BJ (cell line): ENCODE measurements around the gene EXOC7. TPM values are rescaled to one million over a fixed set of nuclear protein-coding genes. Genes with fewer than 3 reads are reported as not detected.

Source experiments
- CTCF ChIA-PET: fragments of 350-600 bp; formaldehyde crosslinking; extraction: SDS; loops from one replicate; lab custom pipeline; 2021; ENCODE audit warnings: antibody characterized with exemption, inconsistent platforms; lab: Yijun Ruan, JAX
- POLR2A ChIA-PET: fragments of 300-600 bp; sonication (Branson Sonifier 250); formaldehyde crosslinking; extraction: SDS; loops from one replicate; lab custom pipeline; 2021; ENCODE audit warnings: antibody characterized with exemption; lab: Charles Lee
- DNase-seq: peaks from one replicate; pipeline ENCODE4 v3.0.0-alpha.2; 2011; ENCODE audit warnings: low read depth
- H3K27me3 ChIP-seq: 2 replicates; pipeline ENCODE4 v1.6.0; 2011; ENCODE audit warnings: low read length; ENCODE audit not compliant: control insufficient read depth, insufficient read depth
- H3K36me3 ChIP-seq: 2 replicates; pipeline ENCODE4 v1.5.1; 2011; ENCODE audit warnings: low read length; ENCODE audit not compliant: control insufficient read depth, insufficient read depth
- H3K4me3 ChIP-seq: 2 replicates; pipeline ENCODE4 v1.5.1; 2011; ENCODE audit warnings: low read depth, mild to moderate bottlenecking, control low read depth, low read length
- CTCF ChIP-seq: IDR thresholded peaks from 2 replicates; pipeline ENCODE4 v1.5.1; 2011; ENCODE audit warnings: low read depth, mild to moderate bottlenecking, control low read depth, inconsistent platforms, low read length, moderate library complexity; ENCODE audit not compliant: insufficient read depth
- polyA plus RNA-seq: library from polyadenylated mRNA; depleted of rRNA; stranded (reverse); fragments of >200 nt; gene quantifications from 2 replicates; pipeline ENCODE4 v1.2.3, GENCODE V29; 2011

EXOC7 gene
- polyA plus RNA-seq, 1 experiment = 122 TPM

GRCh38 chr17:76095943-76096342 is 7.6 kb downstream of the EXOC7 start:
- TF ChIP-seq CTCF = no peak
- peaks cover 36% of the 10 kb centered on the region for H3K36me3 ChIP-seq
- CTCF ChIA-PET = interaction anchor here (1.0 to 1.4 kb wide), 2 partner anchors 10 to 82 kb away, joined by 4 read pairs; no protein-coding TSS in a partner anchor
- H3K27me3 ChIP-seq = no peaks in the 10 kb centered on the region
- no peak for DNase-seq
- POLR2A ChIA-PET = interaction anchor here (0.6 kb wide), 1 partner anchor 318 kb away, joined by 4 read pairs; no protein-coding TSS in a partner anchor
- no peak overlapping the region for H3K4me3 ChIP-seq

GRCh38 chr17:76094046-76094445 is 9.5 kb downstream of the EXOC7 start:
- ChIA-PET CTCF (interaction anchor here (1.1 kb wide), 1 partner anchor 9 kb away, joined by 4 read pairs; the partner anchor contains the start of gene EXOC7), POLR2A (no interaction called here)
- no peak for TF ChIP-seq CTCF
- H3K4me3 ChIP-seq = no peak overlapping the region
- peaks cover 42% of the 10 kb centered on the region for H3K36me3 ChIP-seq
- no peaks in the 10 kb centered on the region for H3K27me3 ChIP-seq
- DNase-seq = no peak

- Histone ChIP-seq H3K27me3 (no peaks in the 10 kb centered on the region), H3K4me3 (no peak overlapping the region), H3K36me3 (peaks cover 53% of the 10 kb centered on the region)
- no peak for TF ChIP-seq CTCF
- ChIA-PET POLR2A (no interaction called here), CTCF (interaction anchor here (0.8 to 1.3 kb wide), 3 partner anchors 11 to 292 kb away, joined by 3 to 4 read pairs (median 4); partner anchors contain the start of genes EXOC7 and SPHK1)
- DNase-seq = no peak
These were observed 10.8 kb downstream of the EXOC7 start for GRCh38 chr17:76092526-76093413.

- no peak overlapping the region for H3K4me3 ChIP-seq
- no peak for TF ChIP-seq CTCF
- CTCF ChIA-PET = interaction anchor here (0.8 to 1.3 kb wide), 2 partner anchors 188 to 293 kb away, joined by 3 to 4 read pairs; partner anchors contain the start of gene SPHK1
- H3K36me3 ChIP-seq = peaks cover 60% of the 10 kb centered on the region
- POLR2A ChIA-PET = no interaction called here
- no peaks in the 10 kb centered on the region for H3K27me3 ChIP-seq
- DNase-seq = no peak
These were observed 11.9 kb downstream of the EXOC7 start for GRCh38 chr17:76091526-76092286.
